Measurements from ENCODE around the gene TRIM29. TPM values are rescaled to one million over a fixed set of nuclear protein-coding genes. Genes with fewer than 3 reads are reported as not detected.

Gene TRIM29
- total RNA-seq, 1 donor from 2014 or later, result not detected

- peaks cover 30% of the 10 kb centered on the region for H3K9me3 Mint-ChIP-seq (ENCODE audit: low read depth)
- H3K4me3 Mint-ChIP-seq (ENCODE audit: low read depth), result no peak overlapping the region
- H3K4me1 Mint-ChIP-seq (ENCODE audit: low read depth), result no peaks in the 10 kb centered on the region
- peak overlapping the region; percentile 88 for H3K27ac Mint-ChIP-seq
- peaks cover 18% of the 10 kb centered on the region for H3K27me3 Mint-ChIP-seq
- no peak for DNase-seq (ENCODE audit: low spot score, unreplicated experiment)
- peaks cover 20% of the 10 kb centered on the region for H3K36me3 Mint-ChIP-seq (ENCODE audit: insufficient read depth)
- TF ChIP-seq CTCF (IDR thresholded peaks at IDR 0.05; ENCODE audit: unreplicated experiment), result no peak
Measured at GRCh38 chr11:120079750-120080610, 57.9 kb downstream of the TRIM29 start.

- Mint-ChIP-seq H3K27me3 (peaks cover 21% of the 10 kb centered on the region), H3K9me3 (ENCODE audit: low read depth) (peaks cover 26% of the 10 kb centered on the region), H3K4me1 (ENCODE audit: low read depth) (no peaks in the 10 kb centered on the region), H3K27ac (no peak overlapping the region), H3K36me3 (ENCODE audit: insufficient read depth) (peaks cover 17% of the 10 kb centered on the region), H3K4me3 (ENCODE audit: low read depth) (no peak overlapping the region)
- no peak for TF ChIP-seq CTCF (IDR thresholded peaks at IDR 0.05; ENCODE audit: unreplicated experiment)
- no peak for DNase-seq (ENCODE audit: low spot score, unreplicated experiment)
Measured at GRCh38 chr11:120078397-120078796, 59.5 kb downstream of the TRIM29 start.

DNA sequence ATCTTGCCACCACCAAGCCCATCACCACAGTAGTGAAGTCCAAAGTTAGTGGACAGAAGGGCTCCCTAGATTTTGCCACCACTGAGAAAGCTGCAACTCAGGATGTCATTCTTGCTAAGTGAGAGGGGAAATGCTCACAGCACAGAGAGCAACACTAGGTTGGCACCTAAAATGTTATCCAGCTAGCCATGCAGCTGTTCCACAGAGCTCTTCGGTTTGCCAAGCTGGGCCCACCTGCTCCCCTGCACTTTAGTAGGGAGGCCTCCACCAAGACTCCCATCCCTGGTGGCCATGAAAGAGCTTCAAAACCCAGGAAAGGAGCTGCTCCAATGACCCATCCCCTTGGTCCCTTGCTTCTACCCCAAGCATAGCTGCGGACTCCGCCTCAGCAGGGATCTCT is 63.8 kb downstream of the TRIM29 start:
- Mint-ChIP-seq H3K4me3 (ENCODE audit: low read depth) (no peak overlapping the region), H3K4me1 (ENCODE audit: low read depth) (no peaks in the 10 kb centered on the region), H3K27ac (no peak overlapping the region), H3K9me3 (ENCODE audit: low read depth) (peaks cover under 1% of the 10 kb centered on the region), H3K36me3 (ENCODE audit: insufficient read depth) (no peaks in the 10 kb centered on the region), H3K27me3 (peaks cover 17% of the 10 kb centered on the region)
- TF ChIP-seq CTCF (IDR thresholded peaks at IDR 0.05; ENCODE audit: unreplicated experiment), result no peak
- no peak for DNase-seq (ENCODE audit: low spot score, unreplicated experiment)

- Mint-ChIP-seq H3K9me3 (ENCODE audit: low read depth) (no peaks in the 10 kb centered on the region), H3K27ac (peak overlapping the region; percentile 63)
- no peak for TF ChIP-seq CTCF (IDR thresholded peaks at IDR 0.05; ENCODE audit: unreplicated experiment)
Measured at GRCh38 chr11:120073196-120073595, 64.7 kb downstream of the TRIM29 start.

GRCh38 chr11:120068114-120068573 is 69.8 kb downstream of the TRIM29 start:
- TF ChIP-seq CTCF (IDR thresholded peaks at IDR 0.05; ENCODE audit: unreplicated experiment), result no peak
- H3K36me3 Mint-ChIP-seq (ENCODE audit: insufficient read depth), result no peaks in the 10 kb centered on the region
- no peaks in the 10 kb centered on the region for H3K4me1 Mint-ChIP-seq (ENCODE audit: low read depth)
- H3K4me3 Mint-ChIP-seq (ENCODE audit: low read depth), result no peak overlapping the region
- H3K27ac Mint-ChIP-seq, result no peak overlapping the region
- DNase-seq (ENCODE audit: low spot score, unreplicated experiment), result no peak
- H3K27me3 Mint-ChIP-seq, result peaks cover 34% of the 10 kb centered on the region
- no peaks in the 10 kb centered on the region for H3K9me3 Mint-ChIP-seq (ENCODE audit: low read depth)

More at GRCh38 chr11:120073196-120073595, 64.7 kb downstream of the TRIM29 start:
- peaks cover 15% of the 10 kb centered on the region for H3K27me3 Mint-ChIP-seq
- no peak for DNase-seq (ENCODE audit: low spot score, unreplicated experiment)
- H3K36me3 Mint-ChIP-seq (ENCODE audit: insufficient read depth), result no peaks in the 10 kb centered on the region
- no peak overlapping the region for H3K4me3 Mint-ChIP-seq (ENCODE audit: low read depth)
- no peaks in the 10 kb centered on the region for H3K4me1 Mint-ChIP-seq (ENCODE audit: low read depth)

All from progenitor cell of endocrine pancreas (in vitro differentiated cells).